GM19240 (cell line): ENCODE data around the gene GSC2.

Experiments
- DNase-seq: peaks from one replicate; pipeline ENCODE4 v3.0.0; 2011; ENCODE audit warnings: low spot score; ENCODE audit not compliant: insufficient read length

GSC2 gene

GRCh38 chr22:19149991-19150390 is at the start of gene GSC2:
Gene GSC2, minus strand, starts transcription at chr22:19150292. Its CDS starts 9 bp downstream, at chr22:19150283.
- DNase-seq: no peak

GRCh38 chr22:19199479-19199878 is 49.4 kb upstream of the GSC2 start:
- no peak for DNase-seq

GRCh38 chr22:19197997-19198865 is 48.1 kb upstream of the GSC2 start:
- DNase-seq: no peak

GRCh38 chr22:19196841-19197612 is 46.9 kb upstream of the GSC2 start:
- DNase-seq: no peak

GRCh38 chr22:19195796-19196731 is 46.0 kb upstream of the GSC2 start:
- no peak for DNase-seq

- DNase-seq: no peak
Measured at GRCh38 chr22:19194766-19195536, 44.9 kb upstream of the GSC2 start.

GRCh38 chr22:19193879-19194278 is 43.8 kb upstream of the GSC2 start:
- no peak for DNase-seq

- DNase-seq: no peak
Measured at GRCh38 chr22:19187716-19188563, 37.8 kb upstream of the GSC2 start.

GRCh38 chr22:19184276-19184997 is 34.3 kb upstream of the GSC2 start:
- DNase-seq: no peak

- no peak for DNase-seq
Measured at GRCh38 chr22:19183216-19183615, 33.1 kb upstream of the GSC2 start.

GRCh38 chr22:19182472-19183157 is 32.5 kb upstream of the GSC2 start:
- no peak for DNase-seq

- DNase-seq: no peak
Measured at GRCh38 chr22:19181786-19182471, 31.8 kb upstream of the GSC2 start.

GRCh38 chr22:19180740-19181410 is 30.8 kb upstream of the GSC2 start:
- no peak for DNase-seq

GRCh38 chr22:19180234-19180633 is 30.1 kb upstream of the GSC2 start:
- DNase-seq: no peak

- DNase-seq: peak; percentile 56
Measured at GRCh38 chr22:19179497-19180048, 29.5 kb upstream of the GSC2 start.

- peak; percentile 89 for DNase-seq
Measured at GRCh38 chr22:19178657-19179496, 28.8 kb upstream of the GSC2 start, which contains the start of gene SLC25A1. Gene SLC25A1, minus strand, starts transcription at chr22:19178736. Its CDS starts 63 bp downstream, at chr22:19178673.
